Keratinocyte (primary cell): ENCODE measurements around the gene CDK17. TPM values are rescaled to one million over a fixed set of nuclear protein-coding genes. Genes with fewer than 3 reads are reported as not detected.

Experiments
- DNase-seq: peaks from one replicate; pipeline ENCODE4 v3.0.0-alpha.2; 2011; ENCODE audit warnings: low read depth, missing footprints, low spot score
- FAIRE-seq: peaks from 2 replicates; lab custom pipeline; 2011; peaks lifted over from hg19 to GRCh38; lab: Jason Lieb, UNC
- H2AFZ ChIP-seq: 2 replicates; pipeline ENCODE4 v1.6.0; 2012; ENCODE audit warnings: low read length, control low read depth, inconsistent platforms; ENCODE audit not compliant: control insufficient read depth
- H3K27ac ChIP-seq: 2 replicates; pipeline ENCODE4 v1.5.1; 2011; ENCODE audit warnings: low read length; ENCODE audit not compliant: control insufficient read depth, insufficient read depth
- H3K27me3 ChIP-seq: 3 replicates; pipeline ENCODE4 v1.6.0; 2011; ENCODE audit warnings: low read length; ENCODE audit not compliant: control insufficient read depth, insufficient read depth; ENCODE audit errors: extremely low read depth
- H3K36me3 ChIP-seq, 2 experiments: 2 replicates in 1 of 2; 3 replicates in 1 of 2; pipeline ENCODE4 v1.5.1; 2011; ENCODE audit warnings: low read length in 2 of 2, mild to moderate bottlenecking in 1 of 2; ENCODE audit not compliant: control insufficient read depth in 2 of 2, insufficient read depth in 2 of 2; ENCODE audit errors: extremely low read depth in 1 of 2
- H3K4me1 ChIP-seq: 3 replicates; pipeline ENCODE4 v1.5.1; 2011; ENCODE audit warnings: low read length; ENCODE audit not compliant: control insufficient read depth, insufficient read depth; ENCODE audit errors: extremely low read depth
- H3K4me2 ChIP-seq: 3 replicates; pipeline ENCODE4 v1.6.0; 2011; ENCODE audit warnings: low read depth, low read length; ENCODE audit not compliant: control insufficient read depth, insufficient read depth; ENCODE audit errors: extremely low read depth
- H3K4me3 ChIP-seq, 3 experiments: fragments of 200-600 bp in 1 of 3; sonication (generic) in 1 of 3; 2 replicates in 2 of 3; 3 replicates in 1 of 3; pipeline ENCODE4 v1.5.1; 2011 to 2016; ENCODE audit warnings: low read length in 3 of 3, mild to moderate bottlenecking in 3 of 3, control low read depth in 2 of 3, inconsistent platforms in 1 of 3, low read depth in 1 of 3, mixed read lengths in 1 of 3, mixed run types in 1 of 3, moderate library complexity in 1 of 3; ENCODE audit not compliant: control insufficient read depth in 2 of 3, insufficient read depth in 2 of 3; ENCODE audit errors: extremely low read depth in 1 of 3
- H3K79me2 ChIP-seq: 2 replicates; pipeline ENCODE4 v1.6.0; 2012; ENCODE audit warnings: low read length; ENCODE audit not compliant: control insufficient read depth, insufficient read depth
- H3K9ac ChIP-seq: 3 replicates; pipeline ENCODE4 v1.6.0; 2011; ENCODE audit warnings: low read length; ENCODE audit not compliant: control insufficient read depth, insufficient read depth; ENCODE audit errors: extremely low read depth
- H3K9me1 ChIP-seq: 3 replicates; pipeline ENCODE4 v1.6.0; 2011; ENCODE audit warnings: low read length; ENCODE audit not compliant: control insufficient read depth, insufficient read depth; ENCODE audit errors: extremely low read depth
- H3K9me3 ChIP-seq: 2 replicates; pipeline ENCODE4 v1.5.1; 2012; ENCODE audit warnings: low read depth, low read length; ENCODE audit not compliant: control insufficient read depth
- H4K20me1 ChIP-seq: 3 replicates; pipeline ENCODE4 v1.6.0; 2011; ENCODE audit warnings: low read length; ENCODE audit not compliant: control insufficient read depth, insufficient read depth; ENCODE audit errors: extremely low read depth
- EZH2 ChIP-seq: IDR thresholded peaks from one replicate; pipeline ENCODE4 v1.6.1; 2012; ENCODE audit warnings: inconsistent platforms, mild to moderate bottlenecking, low read length, moderate library complexity
- dilution Hi-C: fragments of 300-500 bp; cut with MboI; formaldehyde crosslinking; loops from one replicate; pipeline ENCODE4 v1.7.0; 2020; ENCODE audit warnings: low sequenced_read_pairs; ENCODE audit not compliant: extremely low pct_ligation_motif_present
- polyA plus RNA-seq, 5 experiments: library from polyadenylated mRNA; depleted of rRNA in 3 of 5; stranded (reverse) in 3 of 5; stranded (forward) in 1 of 5; unstranded in 1 of 5; fragments of >200 nt; gene quantifications; 1 replicate in 1 of 5; 2 replicates in 3 of 5; 3 replicates in 1 of 5; pipeline versions ENCODE4 v1.2.1 to v1.2.3, GENCODE V29; 2011 to 2012; ENCODE audit warnings: missing spikeins in 2 of 5, low read depth in 1 of 5, low replicate concordance in 1 of 5
- TF ChIP-seq, protein P1 (sequence below), 3 experiments: IDR thresholded peaks in 1 of 3; conservative IDR thresholded peaks in 1 of 3; optimal IDR thresholded peaks in 1 of 3; 2 replicates in 2 of 3; 3 replicates in 1 of 3; pipeline versions ENCODE3 to v1.5.1; 2011; ENCODE audit warnings: low read length in 3 of 3, mild to moderate bottlenecking in 3 of 3, moderate library complexity in 2 of 3, control low read depth in 1 of 3, inconsistent platforms in 1 of 3; ENCODE audit not compliant: insufficient read depth in 2 of 3; ENCODE audit errors: extremely low read depth in 1 of 3

The CDK17 gene
- polyA plus RNA-seq, 1 donor (not counting 4 experiments of a cell fraction or from before 2014, with no cell fraction given) = 33.0 TPM

- H2AFZ ChIP-seq = no peak overlapping the region
- peaks cover 18% of the 10 kb centered on the region for H4K20me1 ChIP-seq
- TF ChIP-seq EZH2 = no peak
- TF ChIP-seq, protein P1, sequence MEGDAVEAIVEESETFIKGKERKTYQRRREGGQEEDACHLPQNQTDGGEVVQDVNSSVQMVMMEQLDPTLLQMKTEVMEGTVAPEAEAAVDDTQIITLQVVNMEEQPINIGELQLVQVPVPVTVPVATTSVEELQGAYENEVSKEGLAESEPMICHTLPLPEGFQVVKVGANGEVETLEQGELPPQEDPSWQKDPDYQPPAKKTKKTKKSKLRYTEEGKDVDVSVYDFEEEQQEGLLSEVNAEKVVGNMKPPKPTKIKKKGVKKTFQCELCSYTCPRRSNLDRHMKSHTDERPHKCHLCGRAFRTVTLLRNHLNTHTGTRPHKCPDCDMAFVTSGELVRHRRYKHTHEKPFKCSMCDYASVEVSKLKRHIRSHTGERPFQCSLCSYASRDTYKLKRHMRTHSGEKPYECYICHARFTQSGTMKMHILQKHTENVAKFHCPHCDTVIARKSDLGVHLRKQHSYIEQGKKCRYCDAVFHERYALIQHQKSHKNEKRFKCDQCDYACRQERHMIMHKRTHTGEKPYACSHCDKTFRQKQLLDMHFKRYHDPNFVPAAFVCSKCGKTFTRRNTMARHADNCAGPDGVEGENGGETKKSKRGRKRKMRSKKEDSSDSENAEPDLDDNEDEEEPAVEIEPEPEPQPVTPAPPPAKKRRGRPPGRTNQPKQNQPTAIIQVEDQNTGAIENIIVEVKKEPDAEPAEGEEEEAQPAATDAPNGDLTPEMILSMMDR (optimal IDR thresholded peaks at IDR 0.05 in 1 of 3, IDR thresholded peaks at IDR 0.05 in 1 of 3, conservative IDR thresholded peaks at IDR 0.05 in 1 of 3; ENCODE audit: extremely low read depth in 1 of 3, insufficient read depth in 2 of 3, low read length in 3 of 3) = no peak
- DNase-seq = no peak
- H3K4me2 ChIP-seq = no peak overlapping the region
- dilution Hi-C loops = no loop called here
- H3K4me3 ChIP-seq = no peak overlapping the region
- no peak for FAIRE-seq
- H3K27ac ChIP-seq = no peak overlapping the region
- H3K9me3 ChIP-seq = no peaks in the 10 kb centered on the region
- H3K36me3 ChIP-seq = peaks cover 0 to 4% of the 10 kb centered on the region in 2 experiments
- peaks cover 97% of the 10 kb centered on the region for H3K79me2 ChIP-seq
- H3K4me1 ChIP-seq = peaks cover 26% of the 10 kb centered on the region
- no peaks in the 10 kb centered on the region for H3K27me3 ChIP-seq
- H3K9me1 ChIP-seq = peaks cover 4% of the 10 kb centered on the region
- H3K9ac ChIP-seq = no peak overlapping the region
Observed at GRCh38 chr12:96361074-96361473, 39.2 kb downstream of the CDK17 start.

DNA sequence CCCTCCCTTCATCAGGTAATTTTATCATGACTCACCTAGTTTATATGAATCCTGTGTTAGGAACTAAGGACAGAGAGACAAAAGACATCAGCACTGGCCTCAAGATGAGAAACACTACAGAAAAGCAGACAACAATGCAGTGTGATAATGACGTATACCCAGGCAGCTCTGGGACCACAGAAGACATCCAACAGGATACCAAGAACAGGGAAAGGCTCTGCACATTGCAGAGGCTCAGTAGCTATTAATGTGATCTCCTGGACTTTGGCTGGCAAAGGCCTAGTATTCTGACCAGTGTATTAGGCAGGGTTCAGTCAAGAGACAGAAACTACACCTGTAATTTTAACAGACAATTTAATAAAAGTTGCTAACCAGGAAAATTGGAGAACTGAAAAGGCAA lies 39.7 kb downstream of the CDK17 start:
- Histone ChIP-seq H3K27ac (no peak overlapping the region), H3K9me1 (peaks cover 4% of the 10 kb centered on the region), H3K9ac (no peak overlapping the region), H3K4me3 (no peak overlapping the region), H3K4me1 (peaks cover 25% of the 10 kb centered on the region), H4K20me1 (peaks cover 21% of the 10 kb centered on the region), H2AFZ (no peak overlapping the region), H3K27me3 (no peaks in the 10 kb centered on the region), H3K36me3 (peaks cover 0 to 4% of the 10 kb centered on the region in 2 experiments), H3K9me3 (no peaks in the 10 kb centered on the region), H3K79me2 (peaks cover 97% of the 10 kb centered on the region), H3K4me2 (no peak overlapping the region)
- TF ChIP-seq, protein P1 (optimal IDR thresholded peaks at IDR 0.05 in 1 of 3, IDR thresholded peaks at IDR 0.05 in 1 of 3, conservative IDR thresholded peaks at IDR 0.05 in 1 of 3; ENCODE audit: extremely low read depth in 1 of 3, insufficient read depth in 2 of 3, low read length in 3 of 3) = no peak
- dilution Hi-C loops = no loop called here
- DNase-seq (no peak), FAIRE-seq (peak; percentile 9)
